NCI-H748 (cell line): ENCODE data around the gene EMC10.
"Not testable (repeated sequence)": the region's sequence is repeated elsewhere in the genome, so short reads cannot be mapped to it uniquely, and the experiment has no call there.

Experiments
- DNase-seq: peaks from one replicate; lab custom pipeline; 2025; ENCODE audit not compliant: unreplicated experiment; lab: John Stamatoyannopoulos, UW

Gene EMC10

DNA sequence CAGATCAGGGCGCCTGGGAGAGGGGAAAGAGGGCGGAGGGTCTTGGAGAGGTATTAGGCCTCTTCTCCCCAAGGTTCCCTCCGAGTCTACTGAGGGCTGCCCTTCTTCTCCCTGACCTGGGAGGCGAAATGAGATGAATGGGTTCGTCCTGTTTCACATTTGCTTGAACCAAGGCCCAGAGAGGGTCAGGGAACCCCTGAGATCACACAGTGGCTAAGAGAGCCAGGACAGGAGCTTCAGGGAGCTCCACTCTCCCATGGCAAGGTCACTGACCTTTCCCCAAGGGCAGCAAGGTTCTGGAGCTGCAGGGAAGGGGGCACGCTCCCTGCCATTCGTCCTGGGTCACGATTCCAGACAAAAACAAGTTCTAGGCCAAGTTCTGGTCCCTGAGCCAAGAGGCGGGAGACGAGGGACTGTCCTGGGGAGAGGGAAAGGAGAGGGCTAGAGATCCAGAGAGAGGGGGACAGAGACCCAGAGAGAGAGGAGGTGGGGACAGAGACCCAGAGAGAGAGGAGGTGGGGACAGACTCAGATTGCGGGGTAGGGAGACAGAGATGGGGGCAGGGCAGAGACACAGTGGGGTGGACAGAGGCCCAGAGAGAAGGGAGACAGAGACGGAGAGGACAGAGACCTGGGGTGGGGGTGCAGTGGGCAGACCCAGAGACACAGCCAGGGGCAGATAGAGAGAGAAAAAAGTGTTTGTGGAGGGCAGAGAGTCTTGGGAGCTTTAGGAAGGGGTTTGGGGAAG, 36.9 kb downstream of the EMC10 start:
- no peak for DNase-seq

DNA sequence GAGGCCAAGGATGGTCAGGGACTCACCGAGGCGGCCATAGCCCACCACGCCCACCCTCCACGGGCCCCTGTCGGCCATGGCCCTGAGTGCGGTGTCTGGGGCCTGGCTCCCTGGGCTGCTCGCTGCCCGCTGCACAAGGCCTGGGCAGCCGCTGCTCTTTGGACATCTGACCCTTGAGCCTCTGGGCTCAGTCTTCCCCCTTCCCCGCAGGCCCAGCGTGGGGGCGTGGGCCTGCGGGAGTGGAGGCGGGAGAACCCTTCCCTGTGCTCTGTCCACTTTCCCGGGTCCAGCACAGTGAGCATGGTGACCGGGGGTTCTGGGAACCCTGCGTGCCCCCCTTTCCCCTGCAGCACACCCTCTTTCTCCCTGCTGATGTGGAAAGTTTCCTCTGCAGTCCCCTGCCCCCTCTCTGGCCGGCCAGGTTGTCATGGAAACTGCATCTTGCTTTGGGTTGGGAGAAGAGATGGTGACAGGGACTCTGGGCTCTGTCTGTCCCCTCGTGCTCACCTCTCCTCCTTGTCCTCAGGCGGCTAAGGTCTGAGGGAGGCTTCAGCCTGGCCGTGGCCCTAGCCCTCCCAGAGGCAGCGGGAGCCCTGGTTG, 37.5 kb downstream of the EMC10 start, which contains the start of gene ASPDH:
Gene ASPDH, minus strand, starts transcription at position 168 of the 600 bp plus-strand sequence. Its CDS starts 90 bp downstream, at position 78.
- DNase-seq = no peak

GRCh38 chr19:50514346-50515167, 38.2 kb downstream of the EMC10 start:
- DNase-seq = peak; percentile 85

GRCh38 chr19:50515168-50515561, 38.9 kb downstream of the EMC10 start:
- DNase-seq = no peak

DNA sequence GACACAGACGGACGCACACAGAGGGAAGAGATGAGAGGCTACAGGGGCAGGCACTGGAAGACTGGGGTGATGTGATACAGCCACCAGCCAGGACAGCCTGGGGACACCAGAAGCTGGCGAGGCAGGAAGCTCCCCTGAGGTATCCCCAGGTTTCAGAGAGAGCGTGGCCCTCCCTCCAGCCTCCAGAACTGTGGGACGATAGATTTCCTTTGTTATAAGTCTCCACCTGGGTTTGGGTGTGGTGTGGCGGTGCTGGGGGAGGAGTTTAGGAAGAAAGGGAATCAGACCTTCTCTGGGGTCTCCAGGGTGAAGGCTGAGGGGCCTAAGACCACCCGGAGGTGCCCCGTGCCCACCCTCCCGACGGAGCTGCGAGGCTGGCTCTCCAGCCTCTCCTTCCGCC, 40.1 kb downstream of the EMC10 start:
- DNase-seq = peak; percentile 21

DNA sequence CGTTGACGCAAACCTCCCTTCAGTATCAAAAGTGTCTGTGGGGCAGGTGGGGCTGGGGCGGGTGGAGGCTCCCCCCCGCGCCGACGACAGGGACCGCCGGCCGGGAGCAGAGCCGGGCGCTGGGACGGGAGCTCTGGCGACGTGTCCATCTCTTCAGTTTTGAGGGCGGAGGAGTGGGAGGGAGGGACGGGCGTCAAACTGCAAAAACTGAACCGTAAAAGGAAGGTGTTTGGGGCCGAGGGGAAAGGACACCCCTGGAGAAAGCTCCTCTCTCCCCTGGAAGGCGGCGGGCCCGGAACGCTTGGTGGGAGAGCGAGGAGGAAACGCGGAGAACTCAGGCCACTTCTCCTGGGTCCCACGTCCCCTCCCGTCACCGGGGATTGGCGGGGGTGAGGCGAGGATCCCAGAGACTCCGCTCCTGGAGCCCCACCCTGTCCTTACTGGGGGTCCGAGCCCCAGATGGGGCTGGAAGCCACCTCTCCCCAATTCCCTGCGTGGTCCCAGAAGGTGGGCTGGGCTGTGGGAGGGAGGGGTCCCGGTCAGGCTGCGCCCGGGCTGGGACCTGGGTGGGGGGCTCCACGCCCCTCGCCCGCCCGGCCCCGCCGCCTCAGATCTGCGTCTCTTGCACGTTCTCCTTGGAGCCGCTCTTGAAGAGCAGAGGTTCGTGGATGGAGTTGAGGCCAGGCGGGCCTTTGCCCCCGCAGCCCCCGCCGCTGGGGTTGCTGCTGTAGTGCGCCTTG, 40.8 kb downstream of the EMC10 start:
- no peak for DNase-seq

DNA sequence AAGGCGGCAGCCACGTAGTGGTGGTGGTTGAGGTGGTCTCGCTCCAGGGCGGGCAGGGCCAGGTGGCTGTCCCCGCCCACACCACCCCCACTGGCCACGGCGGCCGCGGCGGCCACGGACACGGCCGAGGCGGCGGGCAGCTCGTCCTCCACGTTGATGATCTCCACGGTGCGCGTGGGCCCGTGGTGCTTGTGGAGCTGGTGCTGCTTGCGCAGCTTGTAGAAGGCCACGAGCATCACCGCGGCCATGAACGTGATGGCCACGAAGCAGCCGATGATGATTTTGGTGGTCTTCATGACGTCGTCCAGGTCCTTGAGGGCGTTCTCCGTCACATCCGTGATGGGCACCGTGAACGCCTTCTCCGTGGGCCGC, 41.4 kb downstream of the EMC10 start:
- no peak for DNase-seq

DNA sequence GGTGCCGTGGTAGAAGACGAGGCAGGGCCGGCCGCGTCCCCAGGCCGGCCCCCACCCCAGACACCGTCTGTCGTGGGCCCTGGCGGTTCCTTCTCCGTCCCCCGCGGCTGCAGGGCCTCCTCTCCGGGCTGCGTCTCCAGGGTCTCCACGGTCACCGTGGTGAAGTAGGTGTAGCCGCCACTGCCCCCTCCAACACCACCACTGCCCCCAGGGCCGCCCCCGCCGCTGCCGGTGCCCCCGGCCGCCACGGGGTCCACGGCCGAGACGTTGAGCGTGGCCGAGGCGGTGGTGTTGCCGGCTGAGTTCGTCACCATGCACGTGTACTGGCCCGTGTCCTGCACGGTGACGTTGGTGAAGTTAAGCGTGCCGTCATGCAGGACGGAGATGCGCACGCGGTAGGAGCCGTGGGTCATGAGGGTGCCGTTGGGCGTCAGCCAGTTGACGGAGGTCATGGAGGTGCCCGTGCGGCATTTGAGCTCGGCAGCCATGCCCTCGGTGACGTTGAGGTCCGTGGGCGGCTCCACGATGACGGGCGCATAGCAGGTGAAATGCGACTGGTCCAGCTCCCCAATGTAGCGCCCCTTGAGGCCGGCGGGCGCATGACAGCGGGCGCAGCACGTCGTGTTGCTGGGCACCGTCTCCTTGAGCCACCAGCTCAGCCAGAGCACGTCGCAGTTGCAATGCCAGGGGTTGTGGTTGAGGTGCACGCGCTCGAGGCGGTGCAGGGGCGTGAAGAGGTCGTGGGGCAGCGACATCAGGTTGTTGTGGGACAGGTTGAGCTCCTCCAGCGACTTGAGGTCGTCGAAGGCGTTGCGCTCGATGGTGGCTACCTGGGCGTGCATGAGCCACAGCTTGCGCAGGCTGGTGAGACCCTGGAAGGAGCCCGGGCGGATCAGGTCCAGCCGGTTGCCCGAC, 42.0 kb downstream of the EMC10 start:
- DNase-seq = no peak

DNA sequence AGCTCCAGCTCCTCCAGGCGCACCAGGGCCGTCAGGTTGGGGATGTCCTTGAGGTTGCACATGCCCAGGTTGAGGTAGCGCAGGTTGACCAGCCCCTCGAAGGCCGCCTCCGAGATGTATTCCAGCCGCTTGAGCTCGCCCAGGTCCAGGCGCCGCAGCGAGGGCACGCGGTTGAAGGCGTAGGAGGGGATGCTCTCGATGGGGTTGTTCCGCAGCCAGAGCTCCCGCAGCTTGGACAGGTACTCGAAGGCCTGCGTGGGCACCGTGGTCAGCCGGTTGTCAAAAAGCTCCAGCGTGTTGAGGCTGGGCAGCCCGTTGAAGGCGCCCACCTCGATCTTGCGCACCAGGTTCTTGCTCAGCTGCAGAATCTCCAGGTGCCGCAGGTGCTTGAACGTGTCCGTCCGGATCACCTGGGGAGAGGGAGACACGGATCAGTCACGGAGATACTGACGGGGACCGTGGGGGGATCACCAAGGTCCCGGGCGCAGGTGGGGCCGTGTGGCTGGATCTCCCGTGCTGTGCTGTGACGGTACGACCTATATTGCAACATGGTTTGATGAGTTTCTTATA, 42.8 kb downstream of the EMC10 start:
- DNase-seq = no peak

GRCh38 chr19:50520822-50521465, 44.6 kb downstream of the EMC10 start:
- DNase-seq = no peak

- DNase-seq = no peak
These were observed 46.6 kb downstream of the EMC10 start for GRCh38 chr19:50522881-50523280.

GRCh38 chr19:50528052-50528451, 51.7 kb downstream of the EMC10 start:
- DNase-seq = not testable (repeated sequence)

DNA sequence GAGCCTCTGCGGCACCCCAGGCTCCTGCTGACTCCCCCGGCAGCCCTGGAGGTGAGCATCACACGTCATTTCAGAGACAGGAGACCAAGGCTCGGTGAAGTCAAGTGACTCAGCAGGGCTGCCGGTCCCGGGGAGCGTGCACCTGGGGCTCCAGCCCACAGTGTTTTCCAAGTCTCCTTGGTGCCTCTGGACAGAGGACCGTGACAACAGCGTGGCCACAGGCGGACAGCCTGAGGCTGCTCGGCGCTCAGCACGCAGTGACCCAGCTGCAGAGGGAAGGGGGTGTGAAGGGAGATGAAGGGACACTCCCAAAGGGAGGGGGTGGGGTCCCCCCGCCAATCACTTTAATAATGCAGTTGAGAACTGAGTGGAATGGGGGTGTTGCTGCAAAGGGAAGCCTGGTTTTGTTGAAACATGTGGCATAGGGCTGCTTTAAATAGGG, 54.9 kb downstream of the EMC10 start:
- no peak for DNase-seq

DNA sequence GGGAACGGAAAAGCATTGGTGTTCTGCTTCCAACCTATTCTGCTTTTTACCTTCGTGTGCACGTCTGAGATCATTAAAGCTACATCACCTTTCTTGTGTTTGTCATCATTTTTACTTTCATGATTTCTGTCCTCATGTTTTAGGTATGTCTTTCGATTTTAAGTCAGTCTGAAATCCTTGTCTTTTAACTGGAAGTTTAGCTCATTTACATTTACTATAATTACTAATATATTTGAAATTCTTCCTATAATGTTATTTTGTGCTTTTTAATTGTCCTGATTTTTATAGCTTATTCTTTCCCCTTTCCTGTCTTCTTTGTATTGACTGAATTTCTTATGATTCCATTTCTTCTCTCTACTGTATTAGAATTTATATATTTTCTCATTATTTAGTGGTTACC, 56.6 kb downstream of the EMC10 start:
- no peak for DNase-seq

DNA sequence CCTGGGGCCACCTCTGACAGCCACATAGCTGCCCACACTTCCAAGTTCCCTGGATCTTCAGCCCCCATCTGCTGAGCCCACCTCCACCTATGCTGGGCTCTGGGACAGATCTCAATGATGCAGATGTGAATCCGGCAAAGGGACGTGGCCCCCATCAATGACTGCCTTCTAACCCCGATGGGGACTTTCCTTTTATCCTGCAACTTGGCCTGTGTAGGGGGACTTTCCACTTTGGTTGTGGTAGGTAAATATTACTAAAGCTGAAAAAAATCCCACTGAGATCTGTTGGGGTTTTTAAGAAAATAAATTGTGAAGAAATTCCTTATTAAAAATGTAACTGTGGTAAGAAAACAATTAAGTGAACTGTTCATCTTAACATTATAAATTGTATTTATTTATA, 58.2 kb downstream of the EMC10 start:
- no peak for DNase-seq

- no peak for DNase-seq
These were observed 59.4 kb downstream of the EMC10 start for GRCh38 chr19:50535672-50536187.

DNA sequence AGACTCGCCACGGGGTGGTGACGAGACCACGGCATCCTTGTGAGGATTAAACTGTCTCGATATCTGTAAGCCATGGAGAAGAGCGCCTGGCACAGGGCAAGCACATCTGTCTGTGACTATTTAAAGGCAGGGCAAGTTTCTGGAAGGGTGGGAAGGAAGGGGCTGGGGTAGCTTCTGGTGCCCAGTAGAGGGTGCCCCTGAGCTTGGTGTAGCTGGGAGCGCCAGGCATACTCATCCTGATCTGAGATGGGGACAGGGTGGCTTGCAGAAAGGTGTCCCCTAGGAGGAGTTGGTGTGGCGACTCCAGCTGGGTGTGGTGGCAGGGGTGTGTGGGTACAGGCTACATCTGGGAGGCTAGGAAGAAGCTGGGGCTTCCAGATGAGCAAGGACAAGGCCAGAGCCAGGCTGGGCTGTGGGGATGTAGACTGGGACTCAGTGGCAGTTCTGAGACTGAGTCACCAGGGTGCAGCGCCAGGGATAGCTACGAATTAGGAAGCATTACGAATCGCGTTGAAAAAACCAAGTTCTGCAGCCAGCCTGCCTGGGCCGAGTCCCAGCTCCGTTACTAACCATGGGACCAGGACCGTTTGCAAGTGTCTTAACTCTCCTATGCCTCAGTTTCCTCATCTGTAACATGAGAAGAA, 60.5 kb downstream of the EMC10 start:
- DNase-seq = no peak

DNA sequence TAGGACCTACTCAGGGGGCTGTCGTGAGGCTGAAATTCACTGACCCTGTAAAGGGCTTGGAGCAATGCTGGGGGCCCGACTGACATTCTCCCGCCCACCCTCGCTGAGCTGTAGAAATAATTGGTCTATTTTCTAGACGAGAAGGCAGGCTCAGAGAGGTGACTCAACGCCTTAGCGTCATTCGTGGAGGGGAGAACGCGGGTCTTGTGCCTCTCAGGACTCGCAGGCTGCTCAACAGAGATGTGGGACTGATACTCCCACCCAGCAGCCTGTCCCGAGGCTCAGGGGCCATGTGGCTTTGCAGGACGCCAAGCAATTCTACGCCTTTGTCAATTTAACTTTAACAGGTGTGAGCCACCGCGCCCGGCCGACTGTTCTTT, 61.0 kb downstream of the EMC10 start:
- DNase-seq = no peak
